NCI-H1930 (cell line): Measurements from ENCODE around the gene HTT.
"Not testable (repeated sequence)": the region's sequence is repeated elsewhere in the genome, so short reads cannot be mapped to it uniquely, and the experiment has no call there.

Experiments used
- DNase-seq, 2 experiments: peaks; one replicate each; lab custom pipeline; 2025; lab: John Stamatoyannopoulos, UW

HTT gene

GRCh38 chr4:3082925-3083515, 8.5 kb downstream of the HTT start:
- no peak for DNase-seq

GRCh38 chr4:3083732-3084131, 9.3 kb downstream of the HTT start:
- no peak for DNase-seq

GRCh38 chr4:3085948-3086670, 11.6 kb downstream of the HTT start:
- no peak for DNase-seq

GRCh38 chr4:3087115-3087797, 12.8 kb downstream of the HTT start:
- no peak for DNase-seq

- DNase-seq, result no peak
Measured at GRCh38 chr4:3091464-3091863, 17.0 kb downstream of the HTT start.

- not testable (repeated sequence) for DNase-seq
Measured at GRCh38 chr4:3094701-3095100, 20.2 kb downstream of the HTT start.

- DNase-seq, result no peak
Measured at GRCh38 chr4:3096202-3096601, 21.7 kb downstream of the HTT start.

GRCh38 chr4:3098346-3098745, 23.9 kb downstream of the HTT start:
- no peak for DNase-seq

GRCh38 chr4:3106339-3107186, 32.1 kb downstream of the HTT start:
- DNase-seq, result peak in 1 of 2 experiments; percentile 23

- DNase-seq, result no peak
Measured at GRCh38 chr4:3107271-3107670, 32.8 kb downstream of the HTT start.

GRCh38 chr4:3107691-3108121, 33.2 kb downstream of the HTT start:
- DNase-seq, result no peak

- no peak for DNase-seq
Measured at GRCh38 chr4:3108211-3108610, 33.7 kb downstream of the HTT start.

- DNase-seq, result no peak
Measured at GRCh38 chr4:3111461-3111860, 37.0 kb downstream of the HTT start.

GRCh38 chr4:3112201-3112600, 37.7 kb downstream of the HTT start:
- no peak for DNase-seq

GRCh38 chr4:3112609-3113469, 38.4 kb downstream of the HTT start:
- DNase-seq, result no peak

GRCh38 chr4:3114377-3114776, 39.9 kb downstream of the HTT start:
- no peak for DNase-seq

- no peak for DNase-seq
Measured at GRCh38 chr4:3115637-3116270, 41.3 kb downstream of the HTT start.

GRCh38 chr4:3116955-3117354, 42.5 kb downstream of the HTT start:
- DNase-seq, result no peak

- no peak for DNase-seq
Measured at GRCh38 chr4:3118312-3118711, 43.8 kb downstream of the HTT start.

- no peak for DNase-seq
Measured at GRCh38 chr4:3119464-3119863, 45.0 kb downstream of the HTT start.

- no peak for DNase-seq
Measured at GRCh38 chr4:3121110-3121509, 46.6 kb downstream of the HTT start.
